GM12892 (cell line): ENCODE measurements around the gene PCDHGA6.
"Not testable (repeated sequence)": the region's sequence is repeated elsewhere in the genome, so short reads cannot be mapped to it uniquely, and the experiment has no call there.

Experiments
- DNase-seq: peaks from one replicate; pipeline ENCODE4 v3.0.0; 2011; ENCODE audit not compliant: insufficient read length
- FAIRE-seq: peaks from 2 replicates; lab custom pipeline; 2011; peaks lifted over from hg19 to GRCh38; lab: Jason Lieb, UNC
- POLR2A ChIP-seq: IDR thresholded peaks from 2 replicates; pipeline ENCODE4 v1.6.1; 2011; ENCODE audit warnings: low read depth, low read length, control low read depth
- POLR2AphosphoS5 ChIP-seq: IDR thresholded peaks from 2 replicates; pipeline ENCODE4 v1.6.1; 2011; ENCODE audit warnings: low read depth, low read length, control low read depth
- TAF1 ChIP-seq: IDR thresholded peaks from 2 replicates; pipeline ENCODE4 v1.6.1; 2011; ENCODE audit warnings: low read depth, mild to moderate bottlenecking, control low read depth, low read length, borderline replicate concordance

PCDHGA6 gene

GRCh38 chr5:141388661-141389060 is 15.0 kb downstream of the PCDHGA6 start:
- FAIRE-seq (no peak), DNase-seq (no peak)
- no peak for TF ChIP-seq TAF1

GRCh38 chr5:141389153-141390042 is 15.7 kb downstream of the PCDHGA6 start:
- TF ChIP-seq POLR2AphosphoS5 (no peak), POLR2A (no peak), TAF1 (no peak)
- DNase-seq (no peak), FAIRE-seq (no peak)

- FAIRE-seq = no peak
- TF ChIP-seq POLR2AphosphoS5 (no peak), POLR2A (no peak), TAF1 (no peak)
- no peak for DNase-seq
Observed at GRCh38 chr5:141392429-141393198, 18.9 kb downstream of the PCDHGA6 start, which contains the start of gene PCDHGA8. Gene PCDHGA8, plus strand, starts transcription at chr5:141392633. Its CDS starts 181 bp downstream, at chr5:141392814.

- TF ChIP-seq POLR2AphosphoS5 (no peak), POLR2A (no peak), TAF1 (no peak)
- DNase-seq = no peak
- no peak for FAIRE-seq
Observed at GRCh38 chr5:141393267-141393666, 19.6 kb downstream of the PCDHGA6 start.

GRCh38 chr5:141394401-141395187 is 20.9 kb downstream of the PCDHGA6 start:
- FAIRE-seq, DNase-seq: not testable (repeated sequence)

- DNase-seq (peak; percentile 35), FAIRE-seq (peak; percentile 96)
Observed at GRCh38 chr5:141397756-141398551, 24.3 kb downstream of the PCDHGA6 start, which contains the start of gene PCDHGB5. Gene PCDHGB5, plus strand, starts transcription at chr5:141397947. Its CDS starts 181 bp downstream, at chr5:141398128.

- DNase-seq (no peak), FAIRE-seq (no peak)
- no peak for TF ChIP-seq TAF1
- no peak for TF ChIP-seq POLR2A
- no peak for TF ChIP-seq POLR2AphosphoS5
Observed at GRCh38 chr5:141398608-141399007, 24.9 kb downstream of the PCDHGA6 start.

GRCh38 chr5:141399555-141400258 is 26.0 kb downstream of the PCDHGA6 start:
- DNase-seq = no peak
- FAIRE-seq = no peak
- TF ChIP-seq TAF1 (no peak), POLR2A (no peak), POLR2AphosphoS5 (no peak)

- FAIRE-seq (no peak), DNase-seq (no peak)
- TF ChIP-seq POLR2A = no peak
Observed at GRCh38 chr5:141402553-141403243, 29.0 kb downstream of the PCDHGA6 start, which contains the start of gene PCDHGA9. Gene PCDHGA9, plus strand, starts transcription at chr5:141402778. Its CDS starts 175 bp downstream, at chr5:141402953.

GRCh38 chr5:141403387-141403786 is 29.7 kb downstream of the PCDHGA6 start:
- TF ChIP-seq TAF1 (no peak), POLR2A (no peak), POLR2AphosphoS5 (no peak)
- FAIRE-seq = no peak
- no peak for DNase-seq

GRCh38 chr5:141407790-141408505 is 34.3 kb downstream of the PCDHGA6 start, which contains the start of gene PCDHGB6:
Gene PCDHGB6, plus strand, starts transcription at chr5:141408021. Its CDS starts 182 bp downstream, at chr5:141408203.
- DNase-seq, FAIRE-seq: not testable (repeated sequence)
